Panc1 (cell line): ENCODE data around the gene GPC6. TPM values are rescaled to one million over a fixed set of nuclear protein-coding genes. Genes with fewer than 3 reads are reported as not detected.

Source experiments
- ATAC-seq: fragments of 200-7000 bp; cut with Tn5 transposase; 2 replicates; pipeline ENCODE4 v1.9.1; 2020; ENCODE audit warnings: mild to moderate bottlenecking, moderate library complexity
- BruUV-seq: library from RNA; stranded (reverse); fragments of 400-500 nt; replicated peaks from 2 replicates; lab custom pipeline; 2021; lab: Mats Ljungman, UMichigan
- CTCF ChIA-PET: fragments of 300-600 bp; sonication (Branson Sonifier 250); formaldehyde crosslinking; loops from one replicate; lab custom pipeline; 2022; ENCODE audit warnings: antibody characterized with exemption; lab: Charles Lee
- POLR2A ChIA-PET: fragments of 300-600 bp; sonication (Branson Sonifier 250); formaldehyde crosslinking; loops from one replicate; lab custom pipeline; 2022; ENCODE audit warnings: antibody characterized with exemption; lab: Charles Lee
- DNase-seq: peaks from one replicate; pipeline ENCODE4 v3.0.0-alpha.2; 2010; ENCODE audit warnings: low read depth, low spot score
- H3K27ac ChIP-seq: 2 replicates; pipeline ENCODE4 v1.5.1; 2011; ENCODE audit warnings: mild to moderate bottlenecking, low read length, inconsistent platforms
- H3K27me3 ChIP-seq: fragments of 200-500 bp; sonication (Bioruptor generic); 2 replicates; pipeline ENCODE4 v1.6.0; 2014; ENCODE audit warnings: low read length, inconsistent platforms; ENCODE audit not compliant: control insufficient read depth, insufficient read depth
- H3K36me3 ChIP-seq: fragments of 200-500 bp; sonication (Bioruptor generic); 2 replicates; pipeline ENCODE4 v1.5.1; 2014; ENCODE audit warnings: inconsistent platforms, mild to moderate bottlenecking, low read length, moderate library complexity; ENCODE audit not compliant: control insufficient read depth, insufficient read depth
- H3K4me1 ChIP-seq: 2 replicates; pipeline ENCODE4 v1.5.1; 2011; ENCODE audit warnings: inconsistent platforms, mild to moderate bottlenecking, low read length, moderate library complexity; ENCODE audit not compliant: control insufficient read depth, insufficient read depth
- H3K4me3 ChIP-seq, 2 experiments: 2 replicates each; pipeline ENCODE4 v1.5.1; 2011 to 2012; ENCODE audit warnings: low read depth in 2 of 2, low read length in 2 of 2, mild to moderate bottlenecking in 2 of 2, inconsistent platforms in 1 of 2, moderate library complexity in 1 of 2
- H3K9me3 ChIP-seq: fragments of 200-500 bp; sonication (Bioruptor generic); 2 replicates; pipeline ENCODE4 v1.5.1; 2014; ENCODE audit warnings: low read depth, mild to moderate bottlenecking, inconsistent platforms, low read length, moderate library complexity; ENCODE audit not compliant: control insufficient read depth, insufficient read depth
- POLR2AphosphoS5 ChIP-seq: IDR thresholded peaks from 2 replicates; pipeline ENCODE4 v1.6.1; 2012; ENCODE audit warnings: mild to moderate bottlenecking, low read depth, low read length, moderate library complexity
- SIN3A ChIP-seq: IDR thresholded peaks from 2 replicates; pipeline ENCODE4 v1.6.1; 2012; ENCODE audit warnings: low read depth, mild to moderate bottlenecking, low read length, moderate library complexity, borderline replicate concordance; ENCODE audit not compliant: insufficient read depth
- TCF7L2 ChIP-seq: IDR thresholded peaks from 2 replicates; pipeline ENCODE4 v1.6.1; 2011; ENCODE audit warnings: mild to moderate bottlenecking, low read depth, low read length, inconsistent platforms
- in situ Hi-C: cut with HindIII; loops from 2 replicates; pipeline ENCODE4 v1.10.0; 2016; ENCODE audit warnings: low sequenced_read_pairs, low pct_unique_long_range_greater_than_20kb
- intact Hi-C: fragments of 100-400 bp; cut with micrococcal nuclease; formaldehyde crosslinking; loops from one replicate; pipeline ENCODE4 v1.10.0; 2022; ENCODE audit not compliant: unreplicated experiment
- total RNA-seq: library from RNA; stranded (reverse); gene quantifications from one replicate; pipeline ENCODE4 v1.2.1, GENCODE V29; 2021; ENCODE audit not compliant: unreplicated experiment
- TF ChIP-seq, protein P1 (sequence below): fragments of 450-650 bp; IDR thresholded peaks from 2 replicates; pipeline ENCODE4 v1.5.1; 2017; ENCODE audit warnings: mild to moderate bottlenecking
- TF ChIP-seq, protein P2 (sequence below), 2 experiments: IDR thresholded peaks; 2 replicates each; pipeline ENCODE4 v1.6.1; 2011 to 2012; ENCODE audit warnings: low read depth in 2 of 2, control low read depth in 1 of 2, low read length in 1 of 2, mild to moderate bottlenecking in 1 of 2, moderate library complexity in 1 of 2; ENCODE audit not compliant: insufficient read depth in 1 of 2

GPC6 gene
- total RNA-seq, 1 experiment from 2014 or later, result 4.8 TPM

DNA sequence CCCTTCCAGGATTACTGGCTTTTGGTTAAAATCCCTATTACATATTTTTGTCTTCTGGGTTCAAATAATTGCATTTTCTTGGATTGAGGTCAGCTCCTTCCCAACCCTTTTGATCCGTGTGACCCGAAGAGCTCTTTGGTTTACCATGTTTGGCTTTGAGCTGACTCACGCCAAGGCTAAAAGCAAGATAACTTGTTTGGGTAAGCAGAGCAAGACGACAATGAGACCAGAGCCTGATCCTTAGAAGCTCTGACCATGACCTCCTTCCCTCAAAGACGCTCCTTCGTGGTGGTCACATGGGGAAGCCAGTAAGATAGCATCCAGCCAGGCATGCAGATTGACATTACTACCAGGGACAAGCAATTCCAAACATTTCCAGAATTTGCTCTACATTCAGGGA is 1099.0 kb downstream of the GPC6 start:
- BruUV-seq, result no TSS peak

DNA sequence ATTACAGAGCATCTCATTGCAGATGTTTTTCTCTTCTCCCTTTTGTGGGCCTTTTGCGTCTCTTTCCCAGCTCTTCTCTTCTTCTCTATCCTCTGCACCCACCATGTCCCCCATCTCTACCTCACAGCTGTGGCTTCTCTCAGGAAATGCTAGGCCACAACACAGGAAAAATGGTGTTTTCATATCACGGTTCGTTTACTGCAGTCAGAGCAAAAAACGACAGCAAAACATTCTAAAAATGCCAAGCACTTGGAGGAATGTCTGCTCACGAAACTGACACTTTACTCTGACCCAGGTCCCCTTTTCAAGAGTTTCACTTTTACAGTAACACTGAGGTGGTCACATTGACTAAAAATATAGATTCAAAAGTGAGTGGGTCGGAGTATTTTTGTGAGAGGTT is 1100.7 kb downstream of the GPC6 start:
- ATAC-seq (no peak), DNase-seq (no peak)
- POLR2A ChIA-PET, result no interaction called here
- BruUV-seq, result no TSS peak
- H3K27ac ChIP-seq, result no peak overlapping the region
- no peaks in the 10 kb centered on the region for H3K4me1 ChIP-seq
- H3K9me3 ChIP-seq, result no peaks in the 10 kb centered on the region
- no peak overlapping the region for H3K4me3 ChIP-seq
- TF ChIP-seq POLR2AphosphoS5, result no peak
- H3K36me3 ChIP-seq, result no peaks in the 10 kb centered on the region
- intact Hi-C loops (no loop called here), in situ Hi-C loops (no loop called here)
- H3K27me3 ChIP-seq, result no peaks in the 10 kb centered on the region
- CTCF ChIA-PET, result no interaction called here

More for the DNA sequence above, 1099.0 kb downstream of the GPC6 start:
- Histone ChIP-seq H3K27ac (no peak overlapping the region), H3K4me1 (no peaks in the 10 kb centered on the region), H3K36me3 (no peaks in the 10 kb centered on the region), H3K9me3 (no peaks in the 10 kb centered on the region), H3K4me3 (no peak overlapping the region), H3K27me3 (no peaks in the 10 kb centered on the region)
- in situ Hi-C loops (no loop called here), intact Hi-C loops (no loop called here)
- CTCF ChIA-PET, result no interaction called here
- ATAC-seq (no peak), DNase-seq (no peak)
- POLR2A ChIA-PET, result no interaction called here
- TF ChIP-seq SIN3A (no peak), POLR2AphosphoS5 (no peak), TCF7L2 (no peak)
- TF ChIP-seq, protein P1, sequence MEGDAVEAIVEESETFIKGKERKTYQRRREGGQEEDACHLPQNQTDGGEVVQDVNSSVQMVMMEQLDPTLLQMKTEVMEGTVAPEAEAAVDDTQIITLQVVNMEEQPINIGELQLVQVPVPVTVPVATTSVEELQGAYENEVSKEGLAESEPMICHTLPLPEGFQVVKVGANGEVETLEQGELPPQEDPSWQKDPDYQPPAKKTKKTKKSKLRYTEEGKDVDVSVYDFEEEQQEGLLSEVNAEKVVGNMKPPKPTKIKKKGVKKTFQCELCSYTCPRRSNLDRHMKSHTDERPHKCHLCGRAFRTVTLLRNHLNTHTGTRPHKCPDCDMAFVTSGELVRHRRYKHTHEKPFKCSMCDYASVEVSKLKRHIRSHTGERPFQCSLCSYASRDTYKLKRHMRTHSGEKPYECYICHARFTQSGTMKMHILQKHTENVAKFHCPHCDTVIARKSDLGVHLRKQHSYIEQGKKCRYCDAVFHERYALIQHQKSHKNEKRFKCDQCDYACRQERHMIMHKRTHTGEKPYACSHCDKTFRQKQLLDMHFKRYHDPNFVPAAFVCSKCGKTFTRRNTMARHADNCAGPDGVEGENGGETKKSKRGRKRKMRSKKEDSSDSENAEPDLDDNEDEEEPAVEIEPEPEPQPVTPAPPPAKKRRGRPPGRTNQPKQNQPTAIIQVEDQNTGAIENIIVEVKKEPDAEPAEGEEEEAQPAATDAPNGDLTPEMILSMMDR, result no peak
- TF ChIP-seq, protein P2, sequence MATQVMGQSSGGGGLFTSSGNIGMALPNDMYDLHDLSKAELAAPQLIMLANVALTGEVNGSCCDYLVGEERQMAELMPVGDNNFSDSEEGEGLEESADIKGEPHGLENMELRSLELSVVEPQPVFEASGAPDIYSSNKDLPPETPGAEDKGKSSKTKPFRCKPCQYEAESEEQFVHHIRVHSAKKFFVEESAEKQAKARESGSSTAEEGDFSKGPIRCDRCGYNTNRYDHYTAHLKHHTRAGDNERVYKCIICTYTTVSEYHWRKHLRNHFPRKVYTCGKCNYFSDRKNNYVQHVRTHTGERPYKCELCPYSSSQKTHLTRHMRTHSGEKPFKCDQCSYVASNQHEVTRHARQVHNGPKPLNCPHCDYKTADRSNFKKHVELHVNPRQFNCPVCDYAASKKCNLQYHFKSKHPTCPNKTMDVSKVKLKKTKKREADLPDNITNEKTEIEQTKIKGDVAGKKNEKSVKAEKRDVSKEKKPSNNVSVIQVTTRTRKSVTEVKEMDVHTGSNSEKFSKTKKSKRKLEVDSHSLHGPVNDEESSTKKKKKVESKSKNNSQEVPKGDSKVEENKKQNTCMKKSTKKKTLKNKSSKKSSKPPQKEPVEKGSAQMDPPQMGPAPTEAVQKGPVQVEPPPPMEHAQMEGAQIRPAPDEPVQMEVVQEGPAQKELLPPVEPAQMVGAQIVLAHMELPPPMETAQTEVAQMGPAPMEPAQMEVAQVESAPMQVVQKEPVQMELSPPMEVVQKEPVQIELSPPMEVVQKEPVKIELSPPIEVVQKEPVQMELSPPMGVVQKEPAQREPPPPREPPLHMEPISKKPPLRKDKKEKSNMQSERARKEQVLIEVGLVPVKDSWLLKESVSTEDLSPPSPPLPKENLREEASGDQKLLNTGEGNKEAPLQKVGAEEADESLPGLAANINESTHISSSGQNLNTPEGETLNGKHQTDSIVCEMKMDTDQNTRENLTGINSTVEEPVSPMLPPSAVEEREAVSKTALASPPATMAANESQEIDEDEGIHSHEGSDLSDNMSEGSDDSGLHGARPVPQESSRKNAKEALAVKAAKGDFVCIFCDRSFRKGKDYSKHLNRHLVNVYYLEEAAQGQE (IDR thresholded peaks at IDR 0.05; ENCODE audit: insufficient read depth in 1 of 2, low read depth in 2 of 2, low read length in 1 of 2), result no peak

DNA sequence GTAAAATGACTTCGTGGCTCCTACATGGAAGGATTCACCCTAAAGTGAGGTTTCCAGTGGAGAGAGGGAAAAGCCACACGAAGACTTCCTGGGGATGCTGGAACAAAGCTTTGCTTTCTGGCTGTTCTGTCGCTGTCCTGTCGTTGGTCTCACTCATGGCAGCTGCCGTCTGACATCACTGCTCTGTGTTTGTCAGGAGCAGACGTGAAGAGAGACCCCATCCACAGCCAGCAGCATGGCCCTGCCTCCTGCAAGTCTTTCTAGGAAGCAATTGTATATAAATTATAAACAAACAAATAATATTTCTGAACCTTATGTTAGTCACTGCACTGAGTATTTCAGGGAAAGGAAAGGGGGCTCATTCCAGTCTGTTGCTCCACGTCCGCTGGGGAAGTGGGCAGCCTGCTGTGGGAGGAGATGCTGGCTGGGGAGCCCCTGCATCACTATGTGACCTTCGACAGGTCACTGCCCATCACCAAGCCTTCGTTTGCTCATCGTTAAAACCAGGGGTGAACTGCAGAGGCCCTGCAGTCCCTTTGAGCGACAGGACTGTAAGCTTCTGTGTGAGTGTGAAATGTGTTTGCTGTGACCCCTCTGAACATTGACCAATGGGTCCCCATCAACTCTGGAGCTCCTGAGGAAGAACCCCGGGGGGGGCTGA is 1101.9 kb downstream of the GPC6 start:
- Histone ChIP-seq H3K36me3 (no peaks in the 10 kb centered on the region), H3K4me3 (no peak overlapping the region), H3K27ac (no peak overlapping the region), H3K4me1 (no peaks in the 10 kb centered on the region), H3K27me3 (no peaks in the 10 kb centered on the region), H3K9me3 (no peaks in the 10 kb centered on the region)
- DNase-seq (no peak), ATAC-seq (no peak)
- CTCF ChIA-PET, result no interaction called here
- TF ChIP-seq SIN3A (no peak), TCF7L2 (no peak), POLR2AphosphoS5 (no peak)
- TF ChIP-seq, protein P1, result no peak
- TF ChIP-seq, protein P2 (IDR thresholded peaks at IDR 0.05; ENCODE audit: insufficient read depth in 1 of 2, low read depth in 2 of 2, low read length in 1 of 2), result no peak
- POLR2A ChIA-PET, result no interaction called here
- BruUV-seq, result no TSS peak
- in situ Hi-C loops, result no loop called here
- intact Hi-C loops, result no loop called here
